GM12878 (cell line): Measurements from ENCODE around the gene RETREG1. TPM values are rescaled to one million over a fixed set of nuclear protein-coding genes. Genes with fewer than 3 reads are reported as not detected.

Source experiments
- ATAC-seq: fragments of 200-7000 bp; cut with Tn5 transposase; 3 replicates; pipeline ENCODE4 v1.9.1; 2020; ENCODE audit warnings: mild to moderate bottlenecking, moderate library complexity
- BruUV-seq: library from RNA; stranded (reverse); fragments of 400-500 nt; replicated peaks from 2 replicates; lab custom pipeline; 2021; lab: Mats Ljungman, UMichigan
- CTCF ChIA-PET: fragments of 300-600 bp; sonication (Branson Sonifier 250); formaldehyde crosslinking; extraction: SDS; loops from one replicate; lab custom pipeline; 2021; ENCODE audit warnings: inconsistent platforms; lab: Yijun Ruan, JAX
- POLR2A ChIA-PET: fragments of 350-600 bp; formaldehyde crosslinking; extraction: SDS; loops from one replicate; lab custom pipeline; 2021; ENCODE audit warnings: inconsistent platforms; lab: Charles Lee
- RAD21 ChIA-PET: fragments of 300-600 bp; sonication (Branson Sonifier 250); formaldehyde crosslinking; loops from one replicate; lab custom pipeline; 2023; ENCODE audit warnings: antibody characterized with exemption; ENCODE audit not compliant: unreplicated experiment; lab: Charles Lee
- SMC1A ChIA-PET: fragments of 300-600 bp; sonication (Branson Sonifier 250); formaldehyde crosslinking; loops from one replicate; lab custom pipeline; 2023; ENCODE audit not compliant: unreplicated experiment, uncharacterized antibody; lab: Charles Lee
- DNase-seq: peaks from one replicate; pipeline ENCODE4 v3.0.0-alpha.2; 2011; ENCODE audit warnings: low read depth, low spot score
- FAIRE-seq: peaks from 3 replicates; lab custom pipeline; 2011; peaks lifted over from hg19 to GRCh38; lab: Jason Lieb, UNC
- H2AFZ ChIP-seq: 2 replicates; pipeline ENCODE4 v1.6.0; 2011; ENCODE audit warnings: low read depth, low read length, control low read depth; ENCODE audit not compliant: control insufficient read depth
- H3K27ac ChIP-seq: 2 replicates; pipeline ENCODE4 v1.5.1; 2011; ENCODE audit warnings: control low read depth; ENCODE audit not compliant: control insufficient read depth, insufficient read depth
- H3K27me3 ChIP-seq, 2 experiments: replicated peaks in 1 of 2; 2 replicates each; pipeline versions ENCODE4 v1.6.0 to v1.6.1; 2011; ENCODE audit warnings: low read length in 1 of 2; ENCODE audit not compliant: control insufficient read depth in 2 of 2, insufficient read depth in 2 of 2
- H3K36me3 ChIP-seq, 2 experiments: 2 replicates each; pipeline ENCODE4 v1.5.1; 2011; ENCODE audit warnings: low read length in 1 of 2; ENCODE audit not compliant: control insufficient read depth in 2 of 2, insufficient read depth in 2 of 2
- H3K4me1 ChIP-seq: 2 replicates; pipeline ENCODE4 v1.6.1; 2011; ENCODE audit warnings: mild to moderate bottlenecking, low read length, moderate library complexity, mixed read lengths; ENCODE audit not compliant: control insufficient read depth, insufficient read depth
- H3K4me2 ChIP-seq: 2 replicates; pipeline ENCODE4 v1.6.0; 2011; ENCODE audit warnings: control low read depth; ENCODE audit not compliant: control insufficient read depth, insufficient read depth
- H3K4me3 ChIP-seq: fragments of 200-600 bp; sonication (generic); 2 replicates; pipeline ENCODE4 v1.5.1; 2016
- H3K79me2 ChIP-seq: 2 replicates; pipeline ENCODE4 v1.6.0; 2011; ENCODE audit warnings: low read length; ENCODE audit not compliant: control insufficient read depth, insufficient read depth
- H3K9ac ChIP-seq: 2 replicates; pipeline ENCODE4 v1.8.0; 2011; ENCODE audit warnings: low read length, control low read depth, mixed read lengths; ENCODE audit not compliant: control insufficient read depth, insufficient read depth
- H3K9me3 ChIP-seq: replicated peaks from 3 replicates; pipeline ENCODE4 v1.5.1; 2011; ENCODE audit warnings: mild to moderate bottlenecking, low read length; ENCODE audit not compliant: control insufficient read depth, insufficient read depth
- H4K20me1 ChIP-seq: 2 replicates; pipeline ENCODE4 v1.6.0; 2011; ENCODE audit not compliant: control insufficient read depth, insufficient read depth
- E4F1 ChIP-seq: fragments of 450-650 bp; IDR thresholded peaks from 2 replicates; pipeline ENCODE4 v1.6.1; 2018; ENCODE audit warnings: borderline replicate concordance, mild to moderate bottlenecking; ENCODE audit not compliant: partially characterized antibody
- KDM1A ChIP-seq: fragments of 200-600 bp; sonication (generic); IDR thresholded peaks from 2 replicates; pipeline ENCODE4 v1.6.1; 2016; ENCODE audit warnings: borderline replicate concordance
- MEF2B ChIP-seq: fragments of 450-650 bp; IDR thresholded peaks from 2 replicates; pipeline ENCODE4 v1.6.1; 2018; ENCODE audit warnings: mild to moderate bottlenecking, moderate library complexity; ENCODE audit not compliant: partially characterized antibody, poor library complexity, severe bottlenecking
- RELA ChIP-seq: fragments of 450-650 bp; IDR thresholded peaks from 2 replicates; pipeline ENCODE4 v1.8.0; 2014; ENCODE audit warnings: borderline replicate concordance; ENCODE audit not compliant: partially characterized antibody
- ZBTB33 ChIP-seq: fragments of 450-650 bp; IDR thresholded peaks from 2 replicates; pipeline ENCODE4 v1.6.1; 2017; ENCODE audit warnings: mild to moderate bottlenecking
- ZNF217 ChIP-seq: fragments of 450-650 bp; IDR thresholded peaks from 2 replicates; pipeline ENCODE4 v1.6.1; 2017; ENCODE audit warnings: antibody characterized with exemption, mild to moderate bottlenecking
- WGBS: methylation state at CpG from one replicate; pipeline ENCODE4 v1.1.6; 2016; ENCODE audit warnings: low lambda C conversion rate; ENCODE audit not compliant: insufficient replicate concordance, insufficient coverage; ENCODE audit errors: missing lambda C conversion rate; 5-methylcytosine and 5-hydroxymethylcytosine counted together
- in situ Hi-C: fragments of 300-500 bp; cut with MboI; formaldehyde crosslinking; loops from 9 replicates; pipeline ENCODE4 v1.14.3; 2018; ENCODE audit warnings: mixed read lengths
- intact Hi-C: fragments of 100-400 bp; cut with micrococcal nuclease; formaldehyde crosslinking; loops from one replicate; pipeline ENCODE4 v1.14.2; 2022; ENCODE audit not compliant: unreplicated experiment
- polyA plus RNA-seq, 11 experiments: library from polyadenylated mRNA; depleted of rRNA in 4 of 11; unstranded in 6 of 11; stranded (reverse) in 5 of 11; fragments of >200 nt; fragmentation: Nextera tagmentation in 4 of 11; fragmentation: Illumina TruSeq in 1 of 11; extraction: Ambion mirVana in 4 of 11; extraction: Trizol in 1 of 11; gene quantifications; 1 replicate in 1 of 11; 2 replicates in 10 of 11; pipeline versions ENCODE4 v1.2.1 to v1.2.3, GENCODE V29; 2011 to 2016; ENCODE audit warnings: inconsistent platforms in 2 of 11, missing spikeins in 2 of 11, low read depth in 1 of 11
- total RNA-seq, 4 experiments: library from RNA; depleted of rRNA in 3 of 4; stranded (reverse); fragments of >200 nt in 3 of 4; fragmentation: Illumina TruSeq in 1 of 4; extraction: Trizol in 1 of 4; gene quantifications; 2 replicates each; pipeline versions ENCODE4 v1.2.1 to v1.2.3, GENCODE V29; 2013 to 2021

RETREG1 gene
- total and polyA plus RNA-seq, 10 of the 15 experiments (the other 5 are each of a cell fraction or from before 2014, with no cell fraction given), result 3.9 to 8.9 (median 6.4) TPM

GRCh38 chr5:16571016-16571415 lies 45.8 kb downstream of the RETREG1 start:
- Histone ChIP-seq H3K27ac (no peak overlapping the region), H3K4me2 (no peak overlapping the region), H3K27me3 (no peaks in the 10 kb centered on the region), H3K9me3 (no peaks in the 10 kb centered on the region), H4K20me1 (no peaks in the 10 kb centered on the region), H3K36me3 (no peaks in the 10 kb centered on the region), H3K9ac (no peak overlapping the region), H3K4me1 (no peaks in the 10 kb centered on the region), H2AFZ (no peak overlapping the region), H3K79me2 (no peaks in the 10 kb centered on the region), H3K4me3 (no peak overlapping the region)
- ChIA-PET POLR2A (no interaction called here), CTCF (interaction anchor here (1.2 kb wide), 2 partner anchors 15 to 16 kb away, joined by 3 read pairs; no protein-coding TSS in a partner anchor), RAD21 (no interaction called here), SMC1A (no interaction called here)
- 41% methylated on average over 4 of the region's 4 CpGs for WGBS
- intact Hi-C loops (no loop called here), in situ Hi-C loops (no loop called here)
- DNase-seq (no peak), FAIRE-seq (no peak), ATAC-seq (no peak)
- BruUV-seq, result no TSS peak
- no peak for TF ChIP-seq RELA
- TF ChIP-seq E4F1, result no peak
- TF ChIP-seq ZNF217, result no peak
- no peak for TF ChIP-seq KDM1A
- no peak for TF ChIP-seq ZBTB33
- no peak for TF ChIP-seq MEF2B
